GM06990 (cell line): ENCODE measurements around the gene SPG11.

Experiments used
- DNase-seq: peaks from one replicate; pipeline ENCODE4 v3.0.0-alpha.2; 2011; ENCODE audit not compliant: insufficient read length; ENCODE audit errors: extremely low read depth
- H3K27me3 ChIP-seq: replicated peaks from 2 replicates; pipeline ENCODE4 v1.6.0; 2011; ENCODE audit warnings: low read length; ENCODE audit not compliant: control insufficient read depth, insufficient read depth
- H3K36me3 ChIP-seq: 2 replicates; pipeline ENCODE4 v1.5.1; 2011; ENCODE audit warnings: low read length; ENCODE audit not compliant: control insufficient read depth, insufficient read depth
- H3K4me3 ChIP-seq: replicated peaks from 2 replicates; pipeline ENCODE4 v1.5.1; 2011; ENCODE audit warnings: low read depth, mild to moderate bottlenecking, control low read depth, low read length
- CTCF ChIP-seq: IDR thresholded peaks from 2 replicates; pipeline ENCODE4 v1.5.1; 2011; ENCODE audit warnings: low read length, control low read depth, mild to moderate bottlenecking, inconsistent platforms; ENCODE audit not compliant: insufficient read depth, poor library complexity, severe bottlenecking

SPG11 gene

GRCh38 chr15:44659056-44659455 is 4.4 kb downstream of the SPG11 start:
- no peak overlapping the region for H3K4me3 ChIP-seq

GRCh38 chr15:44657378-44657777 is 6.1 kb downstream of the SPG11 start:
- DNase-seq = no peak
- Histone ChIP-seq H3K27me3 (no peaks in the 10 kb centered on the region), H3K36me3 (peaks cover 3% of the 10 kb centered on the region), H3K4me3 (no peak overlapping the region)
- no peak for TF ChIP-seq CTCF

More at GRCh38 chr15:44659056-44659455, 4.4 kb downstream of the SPG11 start:
- no peak for DNase-seq
- TF ChIP-seq CTCF = no peak
- H3K36me3 ChIP-seq = peaks cover 3% of the 10 kb centered on the region
- no peaks in the 10 kb centered on the region for H3K27me3 ChIP-seq

GRCh38 chr15:44656913-44657312 is 6.5 kb downstream of the SPG11 start:
- peaks cover 3% of the 10 kb centered on the region for H3K36me3 ChIP-seq
- TF ChIP-seq CTCF = no peak
- no peak overlapping the region for H3K4me3 ChIP-seq
- H3K27me3 ChIP-seq = no peaks in the 10 kb centered on the region
- no peak for DNase-seq

- Histone ChIP-seq H3K27me3 (no peaks in the 10 kb centered on the region), H3K4me3 (no peak overlapping the region), H3K36me3 (peaks cover 4% of the 10 kb centered on the region)
- no peak for DNase-seq
- no peak for TF ChIP-seq CTCF
Measured at GRCh38 chr15:44656298-44656697, 7.2 kb downstream of the SPG11 start.

- H3K4me3 ChIP-seq = no peak overlapping the region
- TF ChIP-seq CTCF = no peak
- H3K36me3 ChIP-seq = peaks cover 5% of the 10 kb centered on the region
- DNase-seq = no peak
- H3K27me3 ChIP-seq = no peaks in the 10 kb centered on the region
Measured at GRCh38 chr15:44654858-44655257, 8.6 kb downstream of the SPG11 start.

- no peak for DNase-seq
- TF ChIP-seq CTCF = no peak
- Histone ChIP-seq H3K27me3 (no peaks in the 10 kb centered on the region), H3K36me3 (peaks cover 6% of the 10 kb centered on the region), H3K4me3 (no peak overlapping the region)
Measured at GRCh38 chr15:44647637-44648036, 15.8 kb downstream of the SPG11 start.
